HepG2 (cell line): ENCODE data around the gene MAPK14. TPM values are rescaled to one million over a fixed set of nuclear protein-coding genes. Genes with fewer than 3 reads are reported as not detected.
A peak's percentile ranks its signal among the peaks of the same experiment; 100 is the strongest.

Experiments
- ATAC-seq: fragments of 200-7000 bp; cut with Tn5 transposase; 3 replicates; pipeline ENCODE4 v1.9.1; 2020; ENCODE audit warnings: mild to moderate bottlenecking, moderate library complexity
- BruUV-seq: library from RNA; stranded (reverse); fragments of 400-500 nt; replicated peaks from 2 replicates; lab custom pipeline; 2021; lab: Mats Ljungman, UMichigan
- CTCF ChIA-PET: fragments of 300-600 bp; formaldehyde crosslinking; extraction: SDS; loops from one replicate; lab custom pipeline; 2021; ENCODE audit warnings: low total read pairs, inconsistent platforms, low intra/inter-chr PET ratio; lab: Yijun Ruan, JAX
- POLR2A ChIA-PET: fragments of 350-600 bp; sonication (Branson Sonifier 250); formaldehyde crosslinking; loops from one replicate; lab custom pipeline; 2020; ENCODE audit warnings: antibody characterized with exemption, inconsistent platforms; lab: Yijun Ruan, JAX
- DNase-seq: peaks from one replicate; pipeline ENCODE4 v3.0.0-alpha.2; 2015; ENCODE audit warnings: low spot score
- FAIRE-seq: peaks from 3 replicates; lab custom pipeline; 2011; peaks lifted over from hg19 to GRCh38; lab: Jason Lieb, UNC
- H2AFZ ChIP-seq: one replicate; pipeline ENCODE4 v1.6.1; 2011; ENCODE audit warnings: low read length, inconsistent platforms
- H3K27ac ChIP-seq: fragments of 300-600 bp; 3 replicates; pipeline ENCODE4 v1.8.0; 2011; ENCODE audit warnings: mixed run types, mild to moderate bottlenecking, mixed read lengths, low read length, inconsistent platforms; ENCODE audit not compliant: insufficient read depth; ENCODE audit errors: extremely low read length
- H3K27me3 ChIP-seq, 2 experiments: fragments of 200-600 bp in 1 of 2; 2 replicates in 1 of 2; 3 replicates in 1 of 2; pipeline versions ENCODE4 v1.6.0 to v1.8.0; 2011; ENCODE audit warnings: low read length in 2 of 2, mild to moderate bottlenecking in 2 of 2, moderate library complexity in 2 of 2, inconsistent platforms in 1 of 2; ENCODE audit not compliant: insufficient read depth in 2 of 2, control insufficient read depth in 1 of 2
- H3K36me3 ChIP-seq, 2 experiments: fragments of 200-600 bp in 1 of 2; replicated peaks in 1 of 2; 2 replicates in 1 of 2; 3 replicates in 1 of 2; pipeline versions ENCODE4 v1.5.1 to v1.8.0; 2011; ENCODE audit warnings: low read length in 2 of 2, inconsistent platforms in 1 of 2; ENCODE audit not compliant: insufficient read depth in 2 of 2, control insufficient read depth in 1 of 2
- H3K4me1 ChIP-seq: 2 replicates; pipeline ENCODE4 v1.5.1; 2012; ENCODE audit warnings: low read length, inconsistent platforms; ENCODE audit not compliant: insufficient read depth
- H3K4me2 ChIP-seq: 2 replicates; pipeline ENCODE4 v1.6.0; 2011; ENCODE audit warnings: low read depth, low read length, inconsistent platforms
- H3K4me3 ChIP-seq, 3 experiments: fragments of 200-600 bp in 1 of 3; sonication (generic), shearing (Covaris generic) in 1 of 3; replicated peaks in 1 of 3; 2 replicates each; pipeline ENCODE4 v1.5.1; 2011 to 2016; ENCODE audit warnings: low read length in 3 of 3, inconsistent platforms in 2 of 3, low read depth in 2 of 3, mild to moderate bottlenecking in 2 of 3, control low read depth in 1 of 3, mixed read lengths in 1 of 3; ENCODE audit not compliant: insufficient read depth in 1 of 3
- H3K79me2 ChIP-seq: one replicate; pipeline ENCODE4 v1.6.1; 2011; ENCODE audit warnings: low read length, inconsistent platforms; ENCODE audit not compliant: insufficient read depth
- H3K9ac ChIP-seq: 2 replicates; pipeline ENCODE4 v1.6.0; 2011; ENCODE audit warnings: mild to moderate bottlenecking, low read depth, low read length, inconsistent platforms; ENCODE audit not compliant: insufficient read depth
- H3K9me3 ChIP-seq: 2 replicates; pipeline ENCODE4 v1.5.1; 2012; ENCODE audit warnings: mild to moderate bottlenecking, low read length
- H4K20me1 ChIP-seq: 2 replicates; pipeline ENCODE4 v1.6.0; 2011; ENCODE audit warnings: inconsistent platforms, mild to moderate bottlenecking, low read length, moderate library complexity; ENCODE audit not compliant: insufficient read depth
- AFF4 ChIP-seq: sonication (generic); formaldehyde crosslinking; IDR thresholded peaks from 2 replicates; pipeline ENCODE4 v1.4.0; 2020; ENCODE audit warnings: missing genetic modification reagents
- ATRX ChIP-seq: sonication (generic); formaldehyde crosslinking; IDR thresholded peaks from 2 replicates; pipeline ENCODE4 v1.4.0; 2020; ENCODE audit warnings: missing genetic modification reagents, borderline replicate concordance
- DNMT1 ChIP-seq: sonication (generic); formaldehyde crosslinking; IDR thresholded peaks from 2 replicates; pipeline ENCODE4 v1.5.1; 2020; ENCODE audit warnings: mild to moderate bottlenecking, missing genetic modification reagents
- GZF1 ChIP-seq: sonication (generic); formaldehyde crosslinking; IDR thresholded peaks from 2 replicates; pipeline ENCODE4 v1.5.1; 2020; ENCODE audit warnings: mild to moderate bottlenecking, missing genetic modification reagents
- IKZF4 ChIP-seq: sonication (generic); formaldehyde crosslinking; IDR thresholded peaks from 2 replicates; pipeline ENCODE4 v1.5.1; 2020; ENCODE audit warnings: borderline replicate concordance, mild to moderate bottlenecking, low read depth, missing genetic modification reagents; ENCODE audit errors: not compliant biosample characterization
- MBD4 ChIP-seq: IDR thresholded peaks from 2 replicates; pipeline ENCODE4 v1.6.1; 2012; ENCODE audit warnings: low read length, inconsistent platforms, borderline replicate concordance
- PATZ1 ChIP-seq: sonication (generic); formaldehyde crosslinking; IDR thresholded peaks from 2 replicates; pipeline ENCODE4 v1.4.0; 2020; ENCODE audit warnings: missing genetic modification reagents
- POGZ ChIP-seq: sonication (generic); formaldehyde crosslinking; IDR thresholded peaks from 2 replicates; pipeline ENCODE4 v1.4.0; 2020; ENCODE audit warnings: mild to moderate bottlenecking, missing genetic modification reagents
- RFXANK ChIP-seq: IDR thresholded peaks from 2 replicates; pipeline ENCODE4 v1.6.1; 2016
- SALL2 ChIP-seq: sonication (generic); formaldehyde crosslinking; IDR thresholded peaks from 2 replicates; pipeline ENCODE4 v1.8.1; 2023; ENCODE audit warnings: mild to moderate bottlenecking, missing genetic modification reagents, inconsistent platforms
- ZMYM4 ChIP-seq: sonication (generic); formaldehyde crosslinking; IDR thresholded peaks from 2 replicates; pipeline ENCODE4 v1.8.1; 2023; ENCODE audit warnings: mild to moderate bottlenecking, missing genetic modification reagents
- ZNF749 ChIP-seq: sonication (generic); formaldehyde crosslinking; IDR thresholded peaks from 2 replicates; pipeline ENCODE4 v1.8.0; 2022; ENCODE audit warnings: mild to moderate bottlenecking, missing genetic modification reagents, moderate library complexity, borderline replicate concordance
- ZNF839 ChIP-seq: sonication (generic); formaldehyde crosslinking; IDR thresholded peaks from 2 replicates; pipeline ENCODE4 v1.4.0; 2020; ENCODE audit warnings: missing genetic modification reagents, mild to moderate bottlenecking, borderline replicate concordance
- ZSCAN25 ChIP-seq: sonication (generic); formaldehyde crosslinking; IDR thresholded peaks from 2 replicates; pipeline ENCODE4 v1.8.0; 2022; ENCODE audit warnings: mild to moderate bottlenecking, missing genetic modification reagents
- WGBS: methylation state at CpG from one replicate; pipeline ENCODE4 v1.1.6; 2017; ENCODE audit warnings: low lambda C conversion rate; 5-methylcytosine and 5-hydroxymethylcytosine counted together
- in situ Hi-C: cut with HindIII; loops from 2 replicates; pipeline ENCODE4 v1.10.0; 2017; ENCODE audit warnings: low pct_unique_long_range_greater_than_20kb; ENCODE audit not compliant: extremely low pct_ligation_motif_present
- intact Hi-C: fragments of 100-400 bp; cut with micrococcal nuclease; formaldehyde crosslinking; loops from one replicate; pipeline ENCODE4 v1.10.0; 2022; ENCODE audit not compliant: unreplicated experiment
- polyA plus RNA-seq, 8 experiments: library from polyadenylated mRNA; depleted of rRNA in 3 of 8; stranded (reverse) in 7 of 8; unstranded in 1 of 8; fragments of >200 nt; fragmentation: Illumina TruSeq in 4 of 8; extraction: Trizol in 4 of 8; gene quantifications; 2 replicates each; pipeline versions ENCODE4 v1.2.1 to v1.2.3, GENCODE V29; 2011 to 2016; ENCODE audit warnings: low read depth in 4 of 8, missing spikeins in 1 of 8, mixed read lengths in 1 of 8; ENCODE audit not compliant: insufficient read depth in 1 of 8
- total RNA-seq, 5 experiments: library from RNA; depleted of rRNA; stranded (reverse); fragments of >200 nt; fragmentation: Illumina TruSeq; extraction: Trizol; gene quantifications; 2 replicates each; pipeline ENCODE4 v1.2.3, GENCODE V29; 2016; ENCODE audit warnings: low read depth in 1 of 5
- TF ChIP-seq, protein P1 (sequence below): sonication (generic); formaldehyde crosslinking; IDR thresholded peaks from 2 replicates; pipeline ENCODE4 v1.5.0; 2020; ENCODE audit warnings: missing genetic modification reagents

The MAPK14 gene
- total and polyA plus RNA-seq, 2 of the 13 experiments (the other 11 are each of a cell fraction or from before 2014, with no cell fraction given), result 66.3 to 67.3 TPM

DNA sequence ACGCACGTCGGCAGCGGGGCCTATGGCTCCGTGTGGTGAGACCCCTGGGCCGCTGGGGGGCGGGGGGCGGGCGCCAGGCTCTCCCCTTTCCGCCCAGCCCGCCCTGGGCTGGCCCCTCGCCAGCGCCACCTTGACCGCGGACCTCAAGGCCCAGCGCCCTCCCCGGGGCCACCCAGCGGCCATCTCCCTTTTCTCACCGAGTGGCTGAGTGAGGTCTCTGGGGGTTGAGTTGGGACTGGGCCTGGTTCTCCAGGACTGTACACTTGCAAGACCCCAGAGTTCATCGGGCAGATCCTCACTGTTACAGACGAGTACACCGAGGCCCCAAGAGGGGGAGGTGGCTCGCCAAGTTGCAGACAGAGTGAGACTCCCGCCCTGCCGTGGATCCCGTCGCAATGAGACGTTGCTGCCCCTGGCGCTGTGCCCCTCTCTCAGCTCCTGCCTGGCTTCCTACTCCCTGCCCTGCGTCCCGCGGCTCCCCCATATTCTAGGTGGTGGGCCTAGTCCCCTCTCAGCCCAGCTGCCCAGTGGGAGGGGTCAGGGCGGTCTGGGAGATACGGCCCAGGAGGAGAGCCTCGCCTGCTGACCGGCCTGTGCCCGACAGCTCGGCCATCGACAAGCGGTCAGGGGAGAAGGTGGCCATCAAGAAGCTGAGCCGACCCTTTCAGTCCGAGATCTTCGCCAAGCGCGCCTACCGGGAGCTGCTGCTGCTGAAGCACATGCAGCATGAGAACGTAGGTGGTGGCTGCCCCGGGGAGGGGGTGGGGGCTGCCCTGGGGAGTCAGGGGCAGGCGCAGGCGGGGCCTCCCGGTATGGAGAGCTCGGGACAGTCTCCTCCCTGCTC is 103.3 kb downstream of the MAPK14 start:
- intact Hi-C loops, result loop anchor here (2.0 to 5.0 kb wide), 2 partner anchors 66 to 171 kb away; partner anchors contain the start of gene BRPF3
- Histone ChIP-seq H2AFZ (no peak overlapping the region), H3K9ac (peak overlapping the region; percentile 93), H3K27ac (peak overlapping the region; percentile 90), H3K36me3 (peaks cover 0 to 20% of the 10 kb centered on the region in 2 experiments; a peak in 4 of 5 replicates), H3K4me1 (peaks cover 71% of the 10 kb centered on the region), H3K9me3 (no peaks in the 10 kb centered on the region), H3K27me3 (no peaks in the 10 kb centered on the region), H4K20me1 (no peaks in the 10 kb centered on the region), H3K79me2 (no peaks in the 10 kb centered on the region), H3K4me3 (peak overlapping the region; percentile 75 to 92 (median 75)), H3K4me2 (peak overlapping the region; percentile 100)
- 1% methylated on average over 26 of the region's 52 CpGs for WGBS
- ChIA-PET POLR2A (interaction anchor here (0.7 to 4.3 kb wide), 29 partner anchors 9 to 744 kb away, joined by 3 to 45 read pairs (median 4); partner anchors contain the start of genes BRPF3, MAPK14 and PPIL1), CTCF (no interaction called here)
- FAIRE-seq (no peak), DNase-seq (peak; percentile 73), ATAC-seq (peak; percentile 76)
- BruUV-seq, result TSS peak; percentile 94
- in situ Hi-C loops, result loop anchor here (5.0 kb wide), 1 partner anchor 66 kb away; the partner anchor contains the start of gene BRPF3
- TF ChIP-seq IKZF4 (peak; percentile 88), SALL2 (CRISPR knock-in tag) (peak; percentile 50; the same call in 1 of the 2 replicates), ZSCAN25 (CRISPR knock-in tag) (0 out of 2 replicates have a peak, but pooled peaks have one; percentile 35), GZF1 (CRISPR knock-in tag) (peak; percentile 92), ZMYM4 (CRISPR knock-in tag) (peak; percentile 30; the same call in 1 of the 2 replicates), PATZ1 (CRISPR knock-in tag) (peak; percentile 96), DNMT1 (CRISPR knock-in tag) (peak; percentile 84), POGZ (CRISPR knock-in tag) (peak; percentile 53), MBD4 (no peak), RFXANK (no peak), AFF4 (CRISPR knock-in tag) (no peak), ATRX (no peak), ZNF749 (CRISPR knock-in tag) (no peak), ZNF839 (CRISPR knock-in tag) (peak; percentile 81)
- TF ChIP-seq, protein P1, sequence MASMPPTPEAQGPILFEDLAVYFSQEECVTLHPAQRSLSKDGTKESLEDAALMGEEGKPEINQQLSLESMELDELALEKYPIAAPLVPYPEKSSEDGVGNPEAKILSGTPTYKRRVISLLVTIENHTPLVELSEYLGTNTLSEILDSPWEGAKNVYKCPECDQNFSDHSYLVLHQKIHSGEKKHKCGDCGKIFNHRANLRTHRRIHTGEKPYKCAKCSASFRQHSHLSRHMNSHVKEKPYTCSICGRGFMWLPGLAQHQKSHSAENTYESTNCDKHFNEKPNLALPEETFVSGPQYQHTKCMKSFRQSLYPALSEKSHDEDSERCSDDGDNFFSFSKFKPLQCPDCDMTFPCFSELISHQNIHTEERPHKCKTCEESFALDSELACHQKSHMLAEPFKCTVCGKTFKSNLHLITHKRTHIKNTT (CRISPR knock-in tag), result no peak
